ENCODE data around the gene GFRA1.

Gene GFRA1

DNA sequence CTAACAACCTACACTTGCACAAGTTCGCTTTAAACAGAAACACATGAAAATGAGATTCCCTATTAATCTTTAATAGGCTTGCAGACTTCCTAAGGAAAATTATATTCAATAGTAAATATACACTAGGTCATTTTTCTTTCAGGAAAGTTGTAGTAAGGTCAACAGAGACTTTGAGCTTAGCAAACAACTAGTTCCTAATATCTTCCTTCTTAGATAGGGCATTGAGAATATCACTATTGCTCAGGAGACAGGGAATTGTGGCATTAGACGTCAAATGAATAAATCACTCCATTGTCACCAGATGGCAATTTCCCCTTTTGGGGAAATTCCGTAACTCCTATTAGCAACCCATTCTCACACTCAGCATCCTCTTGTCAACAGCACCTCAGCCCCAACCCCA is 164.9 kb downstream of the GFRA1 start:
- Histone ChIP-seq H3K27me3 (peaks cover 0 to 3% of the 10 kb centered on the region in 2 donors), H3K9me3 (no peaks in the 10 kb centered on the region), H3K36me3 (no peaks in the 10 kb centered on the region), H3K4me3 (no peak overlapping the region), H3K4me1 (no peaks in the 10 kb centered on the region), H3K27ac (no peak overlapping the region)
- TF ChIP-seq, protein P1, sequence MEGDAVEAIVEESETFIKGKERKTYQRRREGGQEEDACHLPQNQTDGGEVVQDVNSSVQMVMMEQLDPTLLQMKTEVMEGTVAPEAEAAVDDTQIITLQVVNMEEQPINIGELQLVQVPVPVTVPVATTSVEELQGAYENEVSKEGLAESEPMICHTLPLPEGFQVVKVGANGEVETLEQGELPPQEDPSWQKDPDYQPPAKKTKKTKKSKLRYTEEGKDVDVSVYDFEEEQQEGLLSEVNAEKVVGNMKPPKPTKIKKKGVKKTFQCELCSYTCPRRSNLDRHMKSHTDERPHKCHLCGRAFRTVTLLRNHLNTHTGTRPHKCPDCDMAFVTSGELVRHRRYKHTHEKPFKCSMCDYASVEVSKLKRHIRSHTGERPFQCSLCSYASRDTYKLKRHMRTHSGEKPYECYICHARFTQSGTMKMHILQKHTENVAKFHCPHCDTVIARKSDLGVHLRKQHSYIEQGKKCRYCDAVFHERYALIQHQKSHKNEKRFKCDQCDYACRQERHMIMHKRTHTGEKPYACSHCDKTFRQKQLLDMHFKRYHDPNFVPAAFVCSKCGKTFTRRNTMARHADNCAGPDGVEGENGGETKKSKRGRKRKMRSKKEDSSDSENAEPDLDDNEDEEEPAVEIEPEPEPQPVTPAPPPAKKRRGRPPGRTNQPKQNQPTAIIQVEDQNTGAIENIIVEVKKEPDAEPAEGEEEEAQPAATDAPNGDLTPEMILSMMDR (IDR thresholded peaks at IDR 0.05): no peak
- intact Hi-C loops (cut with DNase I; ENCODE audit: low total_unique reads): no loop called here
- DNase-seq: no peak

DNA sequence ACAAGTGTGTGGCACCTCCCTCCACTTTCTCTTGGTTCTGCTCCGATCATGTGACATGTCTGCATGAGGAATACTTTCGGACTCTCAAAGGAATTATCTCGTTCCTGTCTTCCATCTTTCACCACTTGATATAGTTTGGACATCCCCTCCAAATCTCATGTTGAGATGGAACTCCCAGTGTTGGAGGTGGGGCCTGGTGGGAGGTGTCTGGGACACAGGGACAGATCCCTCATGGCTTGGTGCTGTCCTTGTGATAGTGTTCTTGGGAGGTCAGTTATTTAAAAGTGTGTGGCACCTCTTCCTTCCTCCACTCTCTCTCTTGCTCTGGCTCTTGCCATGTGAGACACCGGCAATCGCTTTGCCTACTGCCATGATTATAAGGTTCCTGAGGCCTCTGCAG is 166.4 kb downstream of the GFRA1 start:
- DNase-seq: no peak
- Histone ChIP-seq H3K27ac (no peak overlapping the region), H3K36me3 (no peaks in the 10 kb centered on the region), H3K27me3 (peaks cover 0 to 3% of the 10 kb centered on the region in 2 donors), H3K4me3 (no peak overlapping the region), H3K9me3 (no peaks in the 10 kb centered on the region), H3K4me1 (no peaks in the 10 kb centered on the region)
- TF ChIP-seq, protein P1 (IDR thresholded peaks at IDR 0.05): no peak
- intact Hi-C loops (cut with DNase I; ENCODE audit: low total_unique reads): loop anchor here (2.0 kb wide), 1 partner anchor 44 kb away; no protein-coding TSS in a partner anchor

DNA sequence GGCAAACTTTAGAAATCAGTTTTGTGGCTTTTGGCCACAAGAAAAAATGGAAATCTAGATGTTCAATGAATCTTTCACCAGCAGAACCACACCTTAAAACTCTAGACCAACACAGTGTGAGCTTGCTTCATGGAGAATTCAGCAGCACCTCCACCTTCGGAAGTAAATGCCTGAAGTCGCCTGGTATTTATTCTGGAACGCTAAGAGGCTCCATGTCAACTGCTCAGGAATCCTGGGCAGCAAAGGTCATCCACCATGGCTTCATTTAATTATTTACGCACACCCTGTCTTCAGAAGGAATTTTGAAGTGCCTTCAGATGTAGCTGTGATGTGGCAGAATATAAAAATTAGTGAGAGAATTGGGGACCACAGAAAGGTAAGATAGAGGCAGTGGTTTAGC is 167.7 kb downstream of the GFRA1 start:
- H3K4me3 ChIP-seq: no peak overlapping the region
- H3K27me3 ChIP-seq: peaks cover 0 to 3% of the 10 kb centered on the region in 2 donors
- intact Hi-C loops (cut with DNase I; ENCODE audit: low total_unique reads): no loop called here
- DNase-seq: no peak
- TF ChIP-seq, protein P1 (IDR thresholded peaks at IDR 0.05): no peak
- no peaks in the 10 kb centered on the region for H3K4me1 ChIP-seq
- H3K36me3 ChIP-seq: no peaks in the 10 kb centered on the region
- no peak overlapping the region for H3K27ac ChIP-seq
- no peaks in the 10 kb centered on the region for H3K9me3 ChIP-seq

DNA sequence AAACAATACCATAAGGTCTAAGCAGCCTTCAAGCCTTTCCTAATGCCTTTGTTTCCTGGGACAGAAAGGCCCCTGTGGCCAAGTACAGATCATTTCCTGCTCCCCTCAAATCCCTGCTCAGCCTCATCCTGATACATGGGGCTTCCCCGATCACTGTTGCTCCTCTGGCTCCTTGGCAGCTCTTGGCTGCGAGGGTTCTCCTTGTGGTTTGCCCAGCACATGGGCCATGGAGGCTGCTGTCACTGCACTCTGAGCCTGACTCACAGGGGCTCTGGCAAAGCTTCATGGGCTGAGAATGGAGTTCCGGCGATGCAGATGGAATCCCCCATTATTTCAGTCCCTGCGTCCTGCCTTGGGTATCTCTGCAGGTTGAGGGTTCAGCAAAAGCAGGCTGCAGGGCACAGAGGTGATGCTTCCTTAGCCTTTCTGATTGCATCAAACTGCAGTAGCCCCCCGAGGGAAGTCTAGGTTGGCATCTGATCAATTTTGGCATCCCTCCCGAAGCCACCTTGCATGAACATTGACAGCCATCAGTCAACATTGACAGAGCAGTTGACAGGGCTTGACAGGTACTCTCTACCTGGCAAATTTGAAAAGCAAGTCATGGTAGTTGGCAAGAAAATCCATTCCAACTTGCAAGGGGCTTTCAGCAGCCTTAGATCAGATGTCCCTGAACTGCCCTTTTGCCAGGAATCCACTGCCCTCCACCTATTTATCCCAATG is 168.6 kb downstream of the GFRA1 start:
- TF ChIP-seq, protein P1 (IDR thresholded peaks at IDR 0.05): no peak
- H3K27me3 ChIP-seq: peaks cover 0 to 3% of the 10 kb centered on the region in 2 donors
- DNase-seq: no peak
- intact Hi-C loops (cut with DNase I; ENCODE audit: low total_unique reads): no loop called here
- H3K4me3 ChIP-seq: no peak overlapping the region
- no peaks in the 10 kb centered on the region for H3K36me3 ChIP-seq
- no peak overlapping the region for H3K27ac ChIP-seq
- H3K9me3 ChIP-seq: no peaks in the 10 kb centered on the region
- H3K4me1 ChIP-seq: no peaks in the 10 kb centered on the region

DNA sequence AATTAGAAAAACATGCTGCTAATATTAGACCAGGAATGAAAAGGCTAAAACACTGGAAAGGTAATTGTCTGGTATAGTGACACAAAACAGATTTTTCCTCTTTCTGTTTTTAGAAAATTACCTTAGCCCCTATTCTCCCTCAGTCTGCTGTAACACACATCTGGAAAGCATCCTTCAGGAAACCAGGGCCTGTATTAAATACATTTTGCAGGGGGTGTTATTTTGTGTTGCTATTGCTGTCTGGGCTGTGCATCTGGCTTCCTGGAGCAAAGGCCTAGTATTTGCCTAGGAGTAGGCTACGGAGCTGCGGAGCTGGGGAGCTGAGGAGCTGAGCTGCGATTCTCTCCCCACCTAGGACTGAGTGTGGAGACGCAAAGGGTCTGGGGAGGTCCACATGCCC is 169.3 kb downstream of the GFRA1 start:
- no peaks in the 10 kb centered on the region for H3K4me1 ChIP-seq
- H3K36me3 ChIP-seq: no peaks in the 10 kb centered on the region
- intact Hi-C loops (cut with DNase I; ENCODE audit: low total_unique reads): no loop called here
- no peak overlapping the region for H3K4me3 ChIP-seq
- peaks cover 0 to 3% of the 10 kb centered on the region in 2 donors for H3K27me3 ChIP-seq
- TF ChIP-seq, protein P1 (IDR thresholded peaks at IDR 0.05): no peak
- DNase-seq: no peak
- no peaks in the 10 kb centered on the region for H3K9me3 ChIP-seq
- H3K27ac ChIP-seq: no peak overlapping the region
